HepG2 (cell line): ENCODE data around the gene OSBPL1A. TPM values are rescaled to one million over a fixed set of nuclear protein-coding genes. Genes with fewer than 3 reads are reported as not detected.
A peak's percentile ranks its signal among the peaks of the same experiment; 100 is the strongest.

ENCODE experiments used
- CTCF ChIP-seq: sonication (generic); formaldehyde crosslinking; IDR thresholded peaks from 2 replicates; pipeline ENCODE4 v1.5.0; 2020; ENCODE audit warnings: mild to moderate bottlenecking, missing genetic modification reagents, moderate library complexity
- MAZ ChIP-seq, 2 experiments: sonication (generic) in 1 of 2; formaldehyde crosslinking in 1 of 2; IDR thresholded peaks; 2 replicates each; pipeline versions ENCODE4 v1.5.0 to v1.6.1; 2012 to 2020; ENCODE audit warnings: low read depth in 2 of 2, mild to moderate bottlenecking in 2 of 2, borderline replicate concordance in 1 of 2, improper control_type of control experiment in 1 of 2, low read length in 1 of 2, missing genetic modification reagents in 1 of 2, moderate library complexity in 1 of 2
- MNT ChIP-seq: fragments of 450-650 bp; IDR thresholded peaks from 2 replicates; pipeline ENCODE4 v1.6.1; 2016
- NFE2L1 ChIP-seq: sonication (generic); formaldehyde crosslinking; IDR thresholded peaks from 2 replicates; pipeline ENCODE4 v1.4.0; 2020; ENCODE audit warnings: missing genetic modification reagents, mild to moderate bottlenecking, borderline replicate concordance
- NFYB ChIP-seq: sonication (generic); formaldehyde crosslinking; IDR thresholded peaks from 2 replicates; pipeline ENCODE4 v1.4.0; 2020; ENCODE audit warnings: missing genetic modification reagents
- RAD21 ChIP-seq: fragments of 450-650 bp; formaldehyde crosslinking; IDR thresholded peaks from 2 replicates; pipeline ENCODE4 v1.5.0; 2020; ENCODE audit warnings: mild to moderate bottlenecking
- SAFB2 ChIP-seq: sonication (generic); formaldehyde crosslinking; IDR thresholded peaks from 2 replicates; pipeline ENCODE4 v1.5.1; 2020; ENCODE audit warnings: missing genetic modification reagents, low read depth, mild to moderate bottlenecking, borderline replicate concordance
- TFE3 ChIP-seq: IDR thresholded peaks from 2 replicates; pipeline ENCODE4 v1.6.1; 2016
- YY1 ChIP-seq: IDR thresholded peaks from 2 replicates; pipeline ENCODE4 v1.6.1; 2011; ENCODE audit warnings: low read length, low read depth, moderate library complexity, mild to moderate bottlenecking; ENCODE audit not compliant: insufficient read depth, insufficient replicate concordance
- ZNF276 ChIP-seq: sonication (generic); formaldehyde crosslinking; IDR thresholded peaks from 2 replicates; pipeline ENCODE4 v1.4.0; 2020; ENCODE audit warnings: mild to moderate bottlenecking, low read depth, missing genetic modification reagents
- ZNF574 ChIP-seq: sonication (generic); formaldehyde crosslinking; IDR thresholded peaks from 2 replicates; pipeline ENCODE4 v1.4.0; 2020; ENCODE audit warnings: missing genetic modification reagents
- ZNF768 ChIP-seq: sonication (generic); formaldehyde crosslinking; IDR thresholded peaks from 2 replicates; pipeline ENCODE4 v1.4.0; 2020; ENCODE audit warnings: missing genetic modification reagents
- ZNF788 ChIP-seq: sonication (generic); formaldehyde crosslinking; IDR thresholded peaks from 2 replicates; pipeline ENCODE4 v1.5.0; 2020; ENCODE audit warnings: mild to moderate bottlenecking, missing genetic modification reagents, borderline replicate concordance
- polyA plus RNA-seq, 8 experiments: library from polyadenylated mRNA; depleted of rRNA in 3 of 8; stranded (reverse) in 7 of 8; unstranded in 1 of 8; fragments of >200 nt; fragmentation: Illumina TruSeq in 4 of 8; extraction: Trizol in 4 of 8; gene quantifications; 2 replicates each; pipeline versions ENCODE4 v1.2.1 to v1.2.3, GENCODE V29; 2011 to 2016; ENCODE audit warnings: low read depth in 4 of 8, missing spikeins in 1 of 8, mixed read lengths in 1 of 8; ENCODE audit not compliant: insufficient read depth in 1 of 8
- total RNA-seq, 5 experiments: library from RNA; depleted of rRNA; stranded (reverse); fragments of >200 nt; fragmentation: Illumina TruSeq; extraction: Trizol; gene quantifications; 2 replicates each; pipeline ENCODE4 v1.2.3, GENCODE V29; 2016; ENCODE audit warnings: low read depth in 1 of 5

The OSBPL1A gene
- total and polyA plus RNA-seq, 2 of the 13 experiments (the other 11 are each of a cell fraction or from before 2014, with no cell fraction given), result 0.02 TPM; not detected in 1

- TF ChIP-seq MNT (0 out of 2 replicates have a peak, but pooled peaks have one; percentile 7), NFYB (CRISPR knock-in tag) (no peak), MAZ (IDR thresholded peaks at IDR 0.05; ENCODE audit: borderline replicate concordance, low read depth, low read length) (no peak), MAZ (CRISPR knock-in tag; IDR thresholded peaks at IDR 0.05; ENCODE audit: low read depth) (no peak), NFE2L1 (CRISPR knock-in tag) (no peak), ZNF574 (CRISPR knock-in tag) (no peak), YY1 (no peak), ZNF788 (CRISPR knock-in tag) (no peak), RAD21 (CRISPR knock-in tag) (peak; percentile 81), CTCF (CRISPR knock-in tag) (peak; percentile 84), ZNF276 (CRISPR knock-in tag) (no peak), TFE3 (peak; percentile 59; the same call in 1 of the 2 replicates), ZNF768 (CRISPR knock-in tag) (no peak), SAFB2 (CRISPR knock-in tag) (no peak)
Measured at GRCh38 chr18:24118750-24119577, 278.7 kb downstream of the OSBPL1A start (continued).
